ENCODE measurements around the gene MCAT. TPM values are rescaled to one million over a fixed set of nuclear protein-coding genes. Genes with fewer than 3 reads are reported as not detected.
"Not testable (repeated sequence)": the region's sequence is repeated elsewhere in the genome, so short reads cannot be mapped to it uniquely, and the experiment has no call there.

Gene MCAT
- total RNA-seq, 1 donor from 2014 or later: 4.6 TPM

DNA sequence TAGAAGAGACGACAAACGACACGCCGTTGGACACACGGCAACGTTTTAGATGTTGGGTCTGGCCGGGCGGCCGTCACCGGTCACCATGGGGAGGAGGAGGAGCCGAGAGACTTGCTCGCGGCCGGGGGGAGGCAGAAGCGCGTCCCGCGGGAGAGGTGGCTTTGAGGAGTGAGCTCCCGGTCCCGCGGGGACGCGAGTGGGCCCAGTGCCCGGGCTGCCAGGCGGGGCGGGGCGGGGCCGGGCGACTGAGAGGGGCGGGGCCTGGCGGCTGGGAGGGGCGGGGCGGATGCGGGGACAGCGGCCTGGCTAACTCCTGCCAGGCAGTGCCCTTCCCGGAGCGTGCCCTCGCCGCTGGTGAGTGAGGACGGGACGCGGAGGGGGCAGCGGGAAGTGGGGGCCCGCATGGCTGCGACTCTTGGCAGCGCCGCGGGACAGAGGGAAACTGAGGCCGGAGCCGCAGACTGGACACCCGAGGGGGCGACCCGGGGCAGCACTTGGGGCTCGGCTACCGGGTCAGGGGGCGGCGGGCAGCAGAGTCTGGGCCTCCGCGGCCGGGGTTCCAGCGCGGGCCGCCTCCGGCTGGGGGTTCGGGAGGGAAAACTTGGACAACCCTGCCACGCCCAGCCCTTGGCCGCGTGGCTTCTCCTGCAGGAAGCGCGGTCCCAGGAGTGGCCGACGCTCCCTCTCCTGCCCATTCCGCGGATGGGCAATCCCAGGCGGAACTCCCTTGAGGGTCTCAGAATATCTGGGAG, 8.2 kb upstream of the MCAT start, which contains the start of gene TSPO:
Gene TSPO, plus strand, starts transcription at position 309 of the 752 bp plus-strand sequence. CDS start 7,680 bp downstream, outside the sequence.
- intact Hi-C loops (cut with DNase I): loop anchor here (1.0 kb wide), 1 partner anchor 35 kb away; no protein-coding TSS in a partner anchor
- Histone ChIP-seq H3K9me3 (no peaks in the 10 kb centered on the region), H3K4me1 (peaks cover 6 to 10% of the 10 kb centered on the region in 2 donors), H3K27me3 (no peaks in the 10 kb centered on the region), H3K36me3 (no peaks in the 10 kb centered on the region), H3K4me3 (peak within 1 kb of the TSS; percentile 61 to 83), H3K27ac (peak within 1 kb of the TSS; percentile 77 to 94)
- TF ChIP-seq, protein P1, sequence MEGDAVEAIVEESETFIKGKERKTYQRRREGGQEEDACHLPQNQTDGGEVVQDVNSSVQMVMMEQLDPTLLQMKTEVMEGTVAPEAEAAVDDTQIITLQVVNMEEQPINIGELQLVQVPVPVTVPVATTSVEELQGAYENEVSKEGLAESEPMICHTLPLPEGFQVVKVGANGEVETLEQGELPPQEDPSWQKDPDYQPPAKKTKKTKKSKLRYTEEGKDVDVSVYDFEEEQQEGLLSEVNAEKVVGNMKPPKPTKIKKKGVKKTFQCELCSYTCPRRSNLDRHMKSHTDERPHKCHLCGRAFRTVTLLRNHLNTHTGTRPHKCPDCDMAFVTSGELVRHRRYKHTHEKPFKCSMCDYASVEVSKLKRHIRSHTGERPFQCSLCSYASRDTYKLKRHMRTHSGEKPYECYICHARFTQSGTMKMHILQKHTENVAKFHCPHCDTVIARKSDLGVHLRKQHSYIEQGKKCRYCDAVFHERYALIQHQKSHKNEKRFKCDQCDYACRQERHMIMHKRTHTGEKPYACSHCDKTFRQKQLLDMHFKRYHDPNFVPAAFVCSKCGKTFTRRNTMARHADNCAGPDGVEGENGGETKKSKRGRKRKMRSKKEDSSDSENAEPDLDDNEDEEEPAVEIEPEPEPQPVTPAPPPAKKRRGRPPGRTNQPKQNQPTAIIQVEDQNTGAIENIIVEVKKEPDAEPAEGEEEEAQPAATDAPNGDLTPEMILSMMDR (IDR thresholded peaks at IDR 0.05): no peak
- peak; percentile 42 to 92 for DNase-seq (ENCODE audit: low spot score in 2 of 2)

DNA sequence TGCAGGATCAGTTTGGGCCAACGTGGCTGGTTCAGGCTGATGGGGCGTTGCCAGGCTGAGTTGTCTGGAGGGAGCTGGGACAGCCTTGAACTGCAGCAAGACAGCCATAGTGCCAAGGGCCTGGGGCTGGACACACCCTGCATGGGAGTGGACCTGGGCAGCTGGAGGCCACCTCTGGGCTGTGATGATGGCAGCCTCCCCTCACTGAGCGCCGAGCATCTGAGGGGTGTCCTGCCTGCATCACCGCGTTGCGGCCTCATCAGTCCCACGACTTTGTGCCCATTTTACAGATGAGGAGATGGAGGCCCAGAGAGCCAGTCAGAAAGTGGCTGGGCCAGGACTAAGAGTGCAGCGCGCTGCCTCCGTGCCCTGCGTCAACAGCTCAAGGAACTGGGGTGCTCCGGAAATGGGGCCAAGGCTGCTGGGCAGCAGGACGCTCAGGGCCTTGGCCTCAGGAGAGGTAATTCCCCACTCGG, 7.6 kb upstream of the MCAT start:
- peaks cover 6 to 10% of the 10 kb centered on the region in 2 donors for H3K4me1 ChIP-seq
- no peaks in the 10 kb centered on the region for H3K27me3 ChIP-seq
- TF ChIP-seq, protein P1 (IDR thresholded peaks at IDR 0.05): no peak
- peak in 1 of 2 donors; percentile 69 for DNase-seq (ENCODE audit: low spot score in 2 of 2)
- H3K27ac ChIP-seq: peak overlapping the region; percentile 77 to 94
- no peaks in the 10 kb centered on the region for H3K9me3 ChIP-seq
- no peaks in the 10 kb centered on the region for H3K36me3 ChIP-seq
- intact Hi-C loops (cut with DNase I): loop anchor here (1.0 kb wide), 1 partner anchor 36 kb away; no protein-coding TSS in a partner anchor
- peak overlapping the region; percentile 61 to 83 for H3K4me3 ChIP-seq

DNA sequence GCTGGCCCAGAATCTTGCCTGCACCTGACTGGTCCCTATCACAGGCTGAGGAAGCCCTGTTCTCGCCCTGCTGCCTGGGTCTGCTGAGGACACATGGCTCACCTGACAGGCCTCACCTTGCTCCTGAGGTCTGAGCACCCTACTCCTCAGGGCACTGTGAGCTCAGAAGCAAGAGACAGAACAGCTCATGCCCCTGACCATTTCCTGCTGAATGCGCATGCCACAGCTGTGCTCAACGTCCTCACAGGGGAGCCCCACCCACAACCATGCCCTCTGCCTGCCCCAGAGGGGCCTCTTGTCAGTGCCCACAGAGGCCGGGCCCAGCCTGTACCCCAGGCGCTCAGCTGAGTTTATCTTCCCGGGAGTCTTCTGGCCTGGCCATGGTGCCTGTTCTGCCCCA, 5.4 kb upstream of the MCAT start:
- no peaks in the 10 kb centered on the region for H3K36me3 ChIP-seq
- TF ChIP-seq, protein P1 (IDR thresholded peaks at IDR 0.05): no peak
- H3K4me1 ChIP-seq: peaks cover 6 to 7% of the 10 kb centered on the region in 2 donors
- no peak overlapping the region for H3K27ac ChIP-seq
- H3K27me3 ChIP-seq: no peaks in the 10 kb centered on the region
- intact Hi-C loops (cut with DNase I): no loop called here
- DNase-seq (ENCODE audit: low spot score in 2 of 2): no peak
- H3K9me3 ChIP-seq: no peaks in the 10 kb centered on the region
- no peak overlapping the region for H3K4me3 ChIP-seq

DNA sequence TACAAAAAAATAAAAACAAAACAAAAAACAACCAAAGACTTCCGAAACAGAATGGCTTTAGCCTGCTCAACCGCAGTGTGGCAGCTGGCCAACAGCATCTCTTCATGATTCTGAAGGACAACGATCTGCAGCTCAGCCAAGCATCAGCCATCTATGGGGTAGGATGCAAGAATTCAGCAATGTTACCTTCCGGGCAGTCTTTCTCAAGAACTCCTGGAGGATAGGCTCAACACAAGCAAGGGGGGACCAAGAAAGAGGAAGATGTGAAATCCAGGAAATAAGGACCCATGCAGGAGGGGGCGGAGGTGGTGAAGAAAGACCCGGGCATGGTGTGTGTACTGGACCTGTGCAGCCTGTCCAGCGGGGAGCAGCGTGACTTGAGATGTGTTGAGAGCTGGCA, 4.6 kb upstream of the MCAT start:
- no peaks in the 10 kb centered on the region for H3K27me3 ChIP-seq
- H3K4me3 ChIP-seq: no peak overlapping the region
- TF ChIP-seq, protein P1 (IDR thresholded peaks at IDR 0.05): no peak
- H3K4me1 ChIP-seq: peaks cover 6 to 10% of the 10 kb centered on the region in 2 donors
- H3K9me3 ChIP-seq: no peaks in the 10 kb centered on the region
- DNase-seq (ENCODE audit: low spot score in 2 of 2): no peak
- H3K27ac ChIP-seq: no peak overlapping the region
- no peaks in the 10 kb centered on the region for H3K36me3 ChIP-seq
- intact Hi-C loops (cut with DNase I): no loop called here

DNA sequence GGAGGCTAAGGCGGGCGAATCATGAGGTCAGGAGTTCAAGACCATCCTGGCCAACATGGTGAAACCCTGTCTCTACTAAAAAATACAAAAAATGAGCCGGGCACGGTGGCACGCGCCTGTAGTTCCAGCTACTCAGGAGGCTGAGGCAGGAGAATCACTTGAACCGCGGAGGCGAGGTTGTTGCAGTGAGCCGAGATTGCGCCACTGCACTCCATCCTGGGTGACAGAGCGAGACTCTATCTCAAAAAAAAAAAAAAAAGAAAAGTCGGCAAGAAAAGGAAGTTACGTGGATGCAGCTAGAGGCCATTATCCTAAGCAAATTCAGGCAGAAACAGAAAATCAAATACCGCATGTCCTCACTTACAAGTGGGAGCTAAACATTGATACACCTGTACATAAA, 3.1 kb upstream of the MCAT start:
- DNase-seq (ENCODE audit: low spot score in 2 of 2); H3K27ac ChIP-seq; intact Hi-C loops (cut with DNase I): not testable (repeated sequence)

DNA sequence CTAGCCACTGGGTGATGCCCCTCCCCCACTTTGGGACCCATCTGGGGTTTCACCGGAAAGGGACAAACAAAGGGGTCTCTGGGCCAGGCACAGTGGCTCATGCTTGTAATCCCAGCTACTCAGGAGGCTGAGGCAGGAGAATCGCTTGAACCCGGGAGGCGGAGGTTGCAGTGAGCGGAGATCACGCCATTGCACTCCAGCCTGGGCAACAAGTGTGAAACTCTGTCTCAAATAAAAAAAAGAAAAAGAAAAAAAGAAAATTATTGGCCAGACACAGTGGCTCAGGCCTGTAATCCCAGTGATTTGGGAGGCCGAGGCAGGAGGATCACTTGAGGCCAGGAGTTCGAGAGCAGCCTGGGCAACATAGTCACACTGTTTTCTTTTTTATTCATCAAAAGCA, 2.2 kb upstream of the MCAT start:
- DNase-seq (ENCODE audit: low spot score in 2 of 2); H3K9me3 ChIP-seq; H3K27me3 ChIP-seq; intact Hi-C loops (cut with DNase I); H3K36me3 ChIP-seq; H3K4me3 ChIP-seq; H3K27ac ChIP-seq: not testable (repeated sequence)
- peaks cover 3 to 11% of the 10 kb centered on the region in 2 donors for H3K4me1 ChIP-seq

More for the DNA sequence above, 3.1 kb upstream of the MCAT start:
- not testable (repeated sequence) for H3K27me3 ChIP-seq, H3K36me3 ChIP-seq, H3K4me3 ChIP-seq, H3K9me3 ChIP-seq
- H3K4me1 ChIP-seq: peaks cover 7 to 17% of the 10 kb centered on the region in 2 donors
